GM23338 (cell line): ENCODE results near the gene ATP5PO. TPM values are rescaled to one million over a fixed set of nuclear protein-coding genes. Genes with fewer than 3 reads are reported as not detected.
"Not testable (repeated sequence)": the region's sequence is repeated elsewhere in the genome, so short reads cannot be mapped to it uniquely, and the experiment has no call there.

Experiments
- ATAC-seq: fragments of 200-7000 bp; cut with Tn5 transposase; 3 replicates; pipeline ENCODE4 v1.9.1; 2020
- DNase-seq: peaks from one replicate; pipeline ENCODE4 v3.0.0-alpha.2; 2015; ENCODE audit warnings: low spot score
- H2AFZ ChIP-seq: fragments of 200-600 bp; sonication (generic); 2 replicates; pipeline ENCODE4 v1.8.0; 2016; ENCODE audit warnings: antibody characterized with exemption, mild to moderate bottlenecking, moderate library complexity
- H3F3A ChIP-seq: fragments of 200-600 bp; sonication (generic); replicated peaks from 2 replicates; pipeline ENCODE4 v1.8.0; 2017; ENCODE audit warnings: antibody characterized with exemption, mixed run types, low read depth
- H3K27ac ChIP-seq: fragments of 200-600 bp; sonication (generic); 2 replicates; pipeline ENCODE4 v1.6.1; 2016; ENCODE audit warnings: low read depth
- H3K27me3 ChIP-seq: fragments of 200-600 bp; sonication (generic); 2 replicates; pipeline ENCODE4 v1.8.0; 2016; ENCODE audit warnings: mild to moderate bottlenecking, mixed run types, moderate library complexity; ENCODE audit not compliant: insufficient read depth
- H3K36me3 ChIP-seq: fragments of 200-600 bp; sonication (generic); 2 replicates; pipeline ENCODE4 v1.8.0; 2016; ENCODE audit warnings: mild to moderate bottlenecking; ENCODE audit not compliant: insufficient read depth
- H3K4me1 ChIP-seq: fragments of 200-600 bp; sonication (generic); 2 replicates; pipeline ENCODE4 v1.8.0; 2016; ENCODE audit warnings: mild to moderate bottlenecking, moderate library complexity; ENCODE audit not compliant: insufficient read depth
- H3K4me2 ChIP-seq: fragments of 200-600 bp; sonication (generic); 2 replicates; pipeline ENCODE4 v1.7.1; 2017; ENCODE audit warnings: mixed run types
- H3K4me3 ChIP-seq: fragments of 200-600 bp; sonication (generic); 2 replicates; pipeline ENCODE4 v1.6.1; 2016; ENCODE audit warnings: mixed run types
- H3K79me2 ChIP-seq: fragments of 200-600 bp; sonication (generic); replicated peaks from 2 replicates; pipeline ENCODE4 v1.8.0; 2017; ENCODE audit warnings: mild to moderate bottlenecking; ENCODE audit not compliant: insufficient read depth
- H3K9me2 ChIP-seq: fragments of 200-600 bp; sonication (generic); 2 replicates; pipeline ENCODE4 v1.8.0; 2017; ENCODE audit not compliant: insufficient read depth
- H4K20me1 ChIP-seq: fragments of 200-600 bp; sonication (generic); replicated peaks from 2 replicates; pipeline ENCODE4 v1.8.0; 2017; ENCODE audit warnings: mild to moderate bottlenecking; ENCODE audit not compliant: insufficient read depth
- H3K27ac Mint-ChIP-seq: 2 replicates; pipeline ENCODE4 v1.8.0; 2020; ENCODE audit warnings: inconsistent platforms, mild to moderate bottlenecking, moderate library complexity, mixed read lengths
- H3K27me3 Mint-ChIP-seq: 3 replicates; pipeline ENCODE4 v1.8.0; 2022; ENCODE audit warnings: low read depth, mild to moderate bottlenecking, moderate library complexity, mixed read lengths, inconsistent platforms; ENCODE audit not compliant: insufficient read depth, poor library complexity
- H3K36me3 Mint-ChIP-seq: 3 replicates; pipeline ENCODE4 v1.8.0; 2021; ENCODE audit warnings: low read depth, mild to moderate bottlenecking, inconsistent platforms, moderate library complexity, mixed read lengths
- H3K4me1 Mint-ChIP-seq: 3 replicates; pipeline ENCODE4 v1.8.0; 2020; ENCODE audit warnings: mild to moderate bottlenecking, inconsistent platforms, mixed read lengths
- H3K4me3 Mint-ChIP-seq: 3 replicates; pipeline ENCODE4 v1.8.0; 2021; ENCODE audit warnings: moderate library complexity, mild to moderate bottlenecking, inconsistent platforms, mixed read lengths
- H3K9me3 Mint-ChIP-seq: 3 replicates; pipeline ENCODE4 v1.8.0; 2020; ENCODE audit warnings: moderate library complexity, mild to moderate bottlenecking, inconsistent platforms, mixed read lengths
- EZH2 ChIP-seq: fragments of 200-600 bp; sonication (generic); IDR thresholded peaks from one replicate; pipeline ENCODE4 v1.8.0; 2017; ENCODE audit warnings: antibody characterized with exemption, mild to moderate bottlenecking, low read depth; ENCODE audit not compliant: unreplicated experiment
- EZH2phosphoT487 ChIP-seq: fragments of 200-600 bp; sonication (generic); IDR thresholded peaks from one replicate; pipeline ENCODE4 v1.8.1; 2018; ENCODE audit warnings: antibody characterized with exemption; ENCODE audit not compliant: unreplicated experiment
- NANOG ChIP-seq: IDR thresholded peaks from 2 replicates; pipeline ENCODE4 v1.6.1; 2016; ENCODE audit warnings: antibody characterized with exemption, borderline replicate concordance
- POLR2AphosphoS5 ChIP-seq: IDR thresholded peaks from 2 replicates; pipeline ENCODE4 v1.6.1; 2016; ENCODE audit warnings: antibody characterized with exemption, low read depth
- STAT1 ChIP-seq: IDR thresholded peaks from one replicate; pipeline ENCODE4 v1.6.1; 2016; ENCODE audit warnings: antibody characterized with exemption; ENCODE audit not compliant: unreplicated experiment
- ZNF114 ChIP-seq: fragments of 250-450 bp; sonication (Bioruptor Pico); IDR thresholded peaks from 2 replicates; pipeline ENCODE4 v1.5.0; 2020; ENCODE audit warnings: mild to moderate bottlenecking, moderate library complexity
- ZNF331 ChIP-seq: fragments of 250-450 bp; sonication (Bioruptor Pico); IDR thresholded peaks from 2 replicates; pipeline ENCODE4 v1.5.0; 2020; ENCODE audit warnings: low read depth, mild to moderate bottlenecking, moderate library complexity
- polyA plus RNA-seq: library from polyadenylated mRNA; unstranded; fragments of >200 nt; fragmentation: Nextera tagmentation; extraction: Ambion mirVana; gene quantifications from 2 replicates; pipeline ENCODE4 v1.2.1, GENCODE V29; 2016
- total RNA-seq: library from RNA; depleted of rRNA; stranded (reverse); fragments of >200 nt; shearing (Covaris generic); gene quantifications from 2 replicates; pipeline ENCODE4 v1.2.3, GENCODE V29; 2014
- TF ChIP-seq, protein P1 (sequence below): IDR thresholded peaks from 2 replicates; pipeline ENCODE4 v1.6.1; 2016; ENCODE audit warnings: antibody characterized with exemption

The ATP5PO gene
- total and polyA plus RNA-seq, 2 experiments from 2014 or later, result 244 to 522 TPM

DNA sequence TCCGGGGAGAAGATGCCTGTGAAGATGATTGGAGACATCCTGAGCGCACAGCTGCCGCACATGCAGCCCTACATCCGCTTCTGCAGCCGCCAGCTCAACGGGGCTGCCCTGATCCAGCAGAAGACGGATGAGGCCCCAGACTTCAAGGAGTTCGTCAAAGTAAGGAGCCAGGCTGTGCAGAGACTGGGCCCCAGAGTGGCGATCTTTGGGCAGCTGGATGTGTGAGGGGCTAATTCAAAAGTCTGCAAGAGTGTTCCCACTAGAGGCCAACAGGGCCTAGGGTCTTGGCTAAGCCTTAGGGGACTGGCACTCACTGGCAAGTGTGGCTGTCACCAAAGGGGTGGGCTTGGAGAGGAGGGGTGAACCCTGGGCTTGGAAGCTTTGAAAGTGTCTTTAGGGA is 50.4 kb downstream of the ATP5PO start:
- no peaks in the 10 kb centered on the region for H3F3A ChIP-seq
- Mint-ChIP-seq H3K4me3 (no peak overlapping the region), H3K36me3 (no peaks in the 10 kb centered on the region), H3K27me3 (peaks cover 3% of the 10 kb centered on the region), H3K9me3 (no peaks in the 10 kb centered on the region; the same call in 2 of the 3 replicates), H3K27ac (no peak overlapping the region), H3K4me1 (no peaks in the 10 kb centered on the region)
- no peak overlapping the region for H2AFZ ChIP-seq
- no peaks in the 10 kb centered on the region for H3K79me2 ChIP-seq
- H4K20me1 ChIP-seq, result no peaks in the 10 kb centered on the region
- ATAC-seq, result no peak
- H3K4me3 ChIP-seq, result no peak overlapping the region
- H3K4me2 ChIP-seq, result no peak overlapping the region
- TF ChIP-seq ZNF114 (CRISPR knock-in tag) (no peak), EZH2 (no peak), EZH2phosphoT487 (no peak), ZNF331 (no peak), NANOG (no peak)
- TF ChIP-seq, protein P1, sequence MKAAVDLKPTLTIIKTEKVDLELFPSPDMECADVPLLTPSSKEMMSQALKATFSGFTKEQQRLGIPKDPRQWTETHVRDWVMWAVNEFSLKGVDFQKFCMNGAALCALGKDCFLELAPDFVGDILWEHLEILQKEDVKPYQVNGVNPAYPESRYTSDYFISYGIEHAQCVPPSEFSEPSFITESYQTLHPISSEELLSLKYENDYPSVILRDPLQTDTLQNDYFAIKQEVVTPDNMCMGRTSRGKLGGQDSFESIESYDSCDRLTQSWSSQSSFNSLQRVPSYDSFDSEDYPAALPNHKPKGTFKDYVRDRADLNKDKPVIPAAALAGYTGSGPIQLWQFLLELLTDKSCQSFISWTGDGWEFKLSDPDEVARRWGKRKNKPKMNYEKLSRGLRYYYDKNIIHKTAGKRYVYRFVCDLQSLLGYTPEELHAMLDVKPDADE, result no peak
- no peaks in the 10 kb centered on the region for H3K4me1 ChIP-seq
- H3K27me3 ChIP-seq, result no peaks in the 10 kb centered on the region
- DNase-seq, result no peak
- H3K36me3 ChIP-seq, result no peaks in the 10 kb centered on the region
- H3K27ac ChIP-seq, result no peak overlapping the region
- peaks cover 3% of the 10 kb centered on the region; the same call in 1 of the 2 replicates for H3K9me2 ChIP-seq

DNA sequence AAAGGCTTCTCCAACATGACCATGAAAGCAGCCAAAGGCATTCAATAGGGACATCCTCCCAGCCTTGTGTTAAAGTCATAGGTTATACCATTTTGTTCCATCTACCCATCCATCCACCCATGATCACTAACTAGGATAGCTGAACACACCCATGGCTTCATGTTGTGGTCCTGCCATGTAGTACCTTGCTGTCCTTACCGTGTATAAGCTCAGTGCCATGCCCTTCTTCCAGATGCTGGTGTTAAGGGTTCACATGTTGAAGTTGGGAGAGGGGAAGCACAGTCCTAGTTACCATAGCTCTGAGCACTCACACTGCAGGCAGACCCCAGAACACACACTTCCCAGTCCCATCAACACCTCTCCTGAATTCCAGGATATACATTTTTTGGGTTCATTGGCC is 51.5 kb downstream of the ATP5PO start:
- TF ChIP-seq STAT1 (no peak), ZNF114 (CRISPR knock-in tag) (no peak), POLR2AphosphoS5 (no peak)
- H3K27ac ChIP-seq, result no peak overlapping the region
- H3K4me1 ChIP-seq, result no peaks in the 10 kb centered on the region
- no peaks in the 10 kb centered on the region; the same call in 2 of the 3 replicates for H3K9me3 Mint-ChIP-seq
- H3K4me3 ChIP-seq, result no peak overlapping the region
- peaks cover 3% of the 10 kb centered on the region for H3K27me3 Mint-ChIP-seq
- no peaks in the 10 kb centered on the region for H4K20me1 ChIP-seq
- DNase-seq, result no peak
- no peak for ATAC-seq
- no peaks in the 10 kb centered on the region for H3K36me3 Mint-ChIP-seq
- no peak overlapping the region for H2AFZ ChIP-seq
- peaks cover 3% of the 10 kb centered on the region; the same call in 1 of the 2 replicates for H3K9me2 ChIP-seq
- no peaks in the 10 kb centered on the region for H3K79me2 ChIP-seq
- H3K4me1 Mint-ChIP-seq, result peaks cover 5% of the 10 kb centered on the region
- H3K4me2 ChIP-seq, result no peak overlapping the region
- H3F3A ChIP-seq, result no peaks in the 10 kb centered on the region
- H3K27me3 ChIP-seq, result no peaks in the 10 kb centered on the region
- no peak overlapping the region for H3K27ac Mint-ChIP-seq
- H3K4me3 Mint-ChIP-seq, result no peak overlapping the region
- H3K36me3 ChIP-seq, result no peaks in the 10 kb centered on the region

DNA sequence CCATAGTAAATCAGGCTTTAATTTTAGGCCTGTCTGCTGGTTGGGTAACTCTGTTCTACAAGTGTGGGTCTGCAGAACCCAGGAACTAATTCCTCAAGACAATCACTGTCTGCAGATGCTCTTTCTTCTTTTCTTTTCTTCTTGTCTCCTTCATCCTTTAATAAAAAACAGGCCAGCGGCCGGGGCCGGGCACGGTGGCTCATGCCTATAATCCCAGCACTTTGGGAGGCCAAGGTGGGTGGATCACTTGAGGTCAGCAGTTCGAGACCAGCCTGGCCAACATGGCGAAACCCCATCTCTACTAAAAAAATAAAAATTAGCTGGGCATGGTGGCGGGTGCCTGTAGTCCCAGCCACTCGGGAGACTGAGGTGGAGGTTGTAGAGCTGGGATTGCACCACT is 52.4 kb downstream of the ATP5PO start:
- not testable (repeated sequence) for H4K20me1 ChIP-seq, H3K27me3 Mint-ChIP-seq, H3K36me3 ChIP-seq, H3K4me3 Mint-ChIP-seq, H3K4me2 ChIP-seq, H3F3A ChIP-seq, H2AFZ ChIP-seq, DNase-seq, H3K79me2 ChIP-seq, H3K4me1 ChIP-seq, H3K36me3 Mint-ChIP-seq, H3K27ac ChIP-seq, H3K27me3 ChIP-seq, H3K27ac Mint-ChIP-seq, ATAC-seq, H3K9me2 ChIP-seq, H3K9me3 Mint-ChIP-seq, H3K4me3 ChIP-seq
- peaks cover 14% of the 10 kb centered on the region for H3K4me1 Mint-ChIP-seq
